DMS153 treated with DMSO at 0.1 percent for 48 hours (cell line): Measurements from ENCODE around the gene ARHGAP26.

Experiments
- DNase-seq: peaks from one replicate; lab custom pipeline; 2025; ENCODE audit not compliant: unreplicated experiment; lab: John Stamatoyannopoulos, UW

The ARHGAP26 gene

GRCh38 chr5:143152445-143152844, 382.3 kb downstream of the ARHGAP26 start:
- DNase-seq, result no peak

GRCh38 chr5:143153332-143154119, 383.3 kb downstream of the ARHGAP26 start:
- DNase-seq, result no peak

GRCh38 chr5:143154510-143155370, 384.6 kb downstream of the ARHGAP26 start:
- no peak for DNase-seq

GRCh38 chr5:143155455-143155854, 385.3 kb downstream of the ARHGAP26 start:
- no peak for DNase-seq

- no peak for DNase-seq
These were observed 385.9 kb downstream of the ARHGAP26 start for GRCh38 chr5:143156086-143156485.

- DNase-seq, result no peak
These were observed 386.4 kb downstream of the ARHGAP26 start for GRCh38 chr5:143156572-143156971.

GRCh38 chr5:143159031-143159430, 388.9 kb downstream of the ARHGAP26 start:
- DNase-seq, result no peak

GRCh38 chr5:143161885-143162540, 391.8 kb downstream of the ARHGAP26 start:
- no peak for DNase-seq

- DNase-seq, result no peak
These were observed 392.6 kb downstream of the ARHGAP26 start for GRCh38 chr5:143162810-143163209.

GRCh38 chr5:143164557-143164956, 394.4 kb downstream of the ARHGAP26 start:
- no peak for DNase-seq

- no peak for DNase-seq
These were observed 395.1 kb downstream of the ARHGAP26 start for GRCh38 chr5:143165049-143165880.

GRCh38 chr5:143166090-143166489, 395.9 kb downstream of the ARHGAP26 start:
- DNase-seq, result no peak

GRCh38 chr5:143166661-143167420, 396.7 kb downstream of the ARHGAP26 start:
- DNase-seq, result no peak

- DNase-seq, result no peak
These were observed 398.1 kb downstream of the ARHGAP26 start for GRCh38 chr5:143168171-143168741.

GRCh38 chr5:143168921-143169810, 399.0 kb downstream of the ARHGAP26 start:
- DNase-seq, result no peak

GRCh38 chr5:143170104-143170503, 399.9 kb downstream of the ARHGAP26 start:
- DNase-seq, result no peak

GRCh38 chr5:143170977-143171376, 400.8 kb downstream of the ARHGAP26 start:
- no peak for DNase-seq

- DNase-seq, result no peak
These were observed 402.6 kb downstream of the ARHGAP26 start for GRCh38 chr5:143172739-143173138.
